GM18907 (cell line): ENCODE data around the gene DIDO1.

Experiments
- ATAC-seq: cut with Tn5 transposase; IDR thresholded peaks from one replicate; pipeline ENCODE4 v1.9.1; 2021; ENCODE audit warnings: mild to moderate bottlenecking, moderate library complexity; ENCODE audit not compliant: unreplicated experiment

The DIDO1 gene

GRCh38 chr20:62898093-62898964 is 28.0 kb downstream of the DIDO1 start:
- ATAC-seq, result no peak

- ATAC-seq, result no peak
These were observed 28.6 kb downstream of the DIDO1 start for GRCh38 chr20:62897666-62898065.

GRCh38 chr20:62896526-62896925 is 29.8 kb downstream of the DIDO1 start:
- ATAC-seq, result no peak

GRCh38 chr20:62895539-62895938 is 30.8 kb downstream of the DIDO1 start:
- ATAC-seq, result no peak

GRCh38 chr20:62894261-62894660 is 32.0 kb downstream of the DIDO1 start:
- ATAC-seq, result no peak

- no peak for ATAC-seq
These were observed 32.6 kb downstream of the DIDO1 start for GRCh38 chr20:62893700-62894099.

GRCh38 chr20:62892348-62893304 is 33.7 kb downstream of the DIDO1 start:
- no peak for ATAC-seq

- no peak for ATAC-seq
These were observed 35.2 kb downstream of the DIDO1 start for GRCh38 chr20:62891111-62891510.

GRCh38 chr20:62890444-62890843 is 35.9 kb downstream of the DIDO1 start:
- ATAC-seq, result no peak

- no peak for ATAC-seq
These were observed 36.4 kb downstream of the DIDO1 start for GRCh38 chr20:62889871-62890270.

- no peak for ATAC-seq
These were observed 36.9 kb downstream of the DIDO1 start for GRCh38 chr20:62889411-62889810.

- ATAC-seq, result no peak
These were observed 37.4 kb downstream of the DIDO1 start for GRCh38 chr20:62888910-62889309.

GRCh38 chr20:62888406-62888805 is 37.9 kb downstream of the DIDO1 start:
- ATAC-seq, result no peak

GRCh38 chr20:62887860-62888239 is 38.5 kb downstream of the DIDO1 start:
- ATAC-seq, result no peak

- ATAC-seq, result no peak
These were observed 39.0 kb downstream of the DIDO1 start for GRCh38 chr20:62887152-62887859.

- ATAC-seq, result no peak
These were observed 39.6 kb downstream of the DIDO1 start for GRCh38 chr20:62886709-62887058.

- no peak for ATAC-seq
These were observed 40.2 kb downstream of the DIDO1 start for GRCh38 chr20:62885896-62886708.

GRCh38 chr20:62885046-62885895 is 41.0 kb downstream of the DIDO1 start:
- no peak for ATAC-seq

GRCh38 chr20:62884556-62884955 is 41.7 kb downstream of the DIDO1 start:
- ATAC-seq, result no peak
